Measurements from ENCODE around the gene CFAP69.

GRCh38 chr7:90230834-90231233, 14.1 kb upstream of the CFAP69 start:
- TF ChIP-seq, protein P1, sequence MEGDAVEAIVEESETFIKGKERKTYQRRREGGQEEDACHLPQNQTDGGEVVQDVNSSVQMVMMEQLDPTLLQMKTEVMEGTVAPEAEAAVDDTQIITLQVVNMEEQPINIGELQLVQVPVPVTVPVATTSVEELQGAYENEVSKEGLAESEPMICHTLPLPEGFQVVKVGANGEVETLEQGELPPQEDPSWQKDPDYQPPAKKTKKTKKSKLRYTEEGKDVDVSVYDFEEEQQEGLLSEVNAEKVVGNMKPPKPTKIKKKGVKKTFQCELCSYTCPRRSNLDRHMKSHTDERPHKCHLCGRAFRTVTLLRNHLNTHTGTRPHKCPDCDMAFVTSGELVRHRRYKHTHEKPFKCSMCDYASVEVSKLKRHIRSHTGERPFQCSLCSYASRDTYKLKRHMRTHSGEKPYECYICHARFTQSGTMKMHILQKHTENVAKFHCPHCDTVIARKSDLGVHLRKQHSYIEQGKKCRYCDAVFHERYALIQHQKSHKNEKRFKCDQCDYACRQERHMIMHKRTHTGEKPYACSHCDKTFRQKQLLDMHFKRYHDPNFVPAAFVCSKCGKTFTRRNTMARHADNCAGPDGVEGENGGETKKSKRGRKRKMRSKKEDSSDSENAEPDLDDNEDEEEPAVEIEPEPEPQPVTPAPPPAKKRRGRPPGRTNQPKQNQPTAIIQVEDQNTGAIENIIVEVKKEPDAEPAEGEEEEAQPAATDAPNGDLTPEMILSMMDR (conservative IDR thresholded peaks at IDR 0.05), result no peak
- no peak for TF ChIP-seq EZH2 (IDR thresholded peaks at IDR 0.05; ENCODE audit: low read depth)

All from PC-9 (cell line).